ENCODE measurements around the gene PROM1.

- TF ChIP-seq CTCF (IDR thresholded peaks at IDR 0.05) (no peak), POLR2A (IDR thresholded peaks at IDR 0.05) (no peak)
Observed at GRCh38 chr4:16109256-16109655, 25.4 kb upstream of the PROM1 start.
